ENCODE results near the gene DOCK9.

The DOCK9 gene

DNA sequence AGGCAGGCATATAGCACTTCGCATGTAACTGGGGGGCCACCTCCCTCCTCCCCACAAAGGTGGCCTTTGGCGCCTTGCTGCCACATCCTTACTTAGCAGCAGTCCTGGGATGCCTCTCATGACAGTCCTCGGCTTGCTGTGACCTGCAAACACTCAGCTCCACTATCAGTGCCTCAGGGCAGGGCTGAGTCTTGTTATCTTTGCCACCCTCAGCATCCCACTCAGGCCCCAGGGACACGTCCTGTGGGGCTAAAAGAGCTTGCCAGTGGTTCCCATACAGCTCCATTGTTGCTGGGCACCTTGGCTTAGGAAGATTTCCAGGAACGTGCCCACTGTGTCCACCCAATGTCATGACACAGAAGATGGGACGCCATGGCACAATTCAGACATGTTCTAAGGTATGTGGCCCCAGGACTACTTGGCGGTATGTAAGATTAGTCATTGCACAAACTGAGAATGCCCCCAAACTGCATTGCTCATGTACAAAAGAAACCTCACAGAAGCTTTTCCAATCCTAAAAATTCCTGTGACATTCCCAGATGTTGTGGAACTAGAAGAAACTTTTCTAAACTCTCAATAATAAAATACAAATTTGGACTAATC, 16.3 kb downstream of the DOCK9 start:
- no peak overlapping the region for H3K4me2 ChIP-seq (ENCODE audit: low read length)
- peaks cover 2% of the 10 kb centered on the region for H3K79me2 ChIP-seq
- no peak overlapping the region for H3K27ac ChIP-seq
- H3K9me3 ChIP-seq (ENCODE audit: control insufficient read depth, low read length): no peaks in the 10 kb centered on the region
- no peaks in the 10 kb centered on the region for H3K36me3 ChIP-seq (ENCODE audit: control insufficient read depth, insufficient read depth, low read length)
- no peaks in the 10 kb centered on the region for H3K27me3 ChIP-seq (ENCODE audit: control insufficient read depth, insufficient read depth, low read length)
- H3K4me3 ChIP-seq (ENCODE audit: low read depth, low read length): no peak overlapping the region
- H2AFZ ChIP-seq: no peak overlapping the region
- TF ChIP-seq, protein P1, sequence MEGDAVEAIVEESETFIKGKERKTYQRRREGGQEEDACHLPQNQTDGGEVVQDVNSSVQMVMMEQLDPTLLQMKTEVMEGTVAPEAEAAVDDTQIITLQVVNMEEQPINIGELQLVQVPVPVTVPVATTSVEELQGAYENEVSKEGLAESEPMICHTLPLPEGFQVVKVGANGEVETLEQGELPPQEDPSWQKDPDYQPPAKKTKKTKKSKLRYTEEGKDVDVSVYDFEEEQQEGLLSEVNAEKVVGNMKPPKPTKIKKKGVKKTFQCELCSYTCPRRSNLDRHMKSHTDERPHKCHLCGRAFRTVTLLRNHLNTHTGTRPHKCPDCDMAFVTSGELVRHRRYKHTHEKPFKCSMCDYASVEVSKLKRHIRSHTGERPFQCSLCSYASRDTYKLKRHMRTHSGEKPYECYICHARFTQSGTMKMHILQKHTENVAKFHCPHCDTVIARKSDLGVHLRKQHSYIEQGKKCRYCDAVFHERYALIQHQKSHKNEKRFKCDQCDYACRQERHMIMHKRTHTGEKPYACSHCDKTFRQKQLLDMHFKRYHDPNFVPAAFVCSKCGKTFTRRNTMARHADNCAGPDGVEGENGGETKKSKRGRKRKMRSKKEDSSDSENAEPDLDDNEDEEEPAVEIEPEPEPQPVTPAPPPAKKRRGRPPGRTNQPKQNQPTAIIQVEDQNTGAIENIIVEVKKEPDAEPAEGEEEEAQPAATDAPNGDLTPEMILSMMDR (IDR thresholded peaks at IDR 0.05): no peak
- H3K4me1 ChIP-seq: no peaks in the 10 kb centered on the region
- no peak overlapping the region for H3K9ac ChIP-seq

DNA sequence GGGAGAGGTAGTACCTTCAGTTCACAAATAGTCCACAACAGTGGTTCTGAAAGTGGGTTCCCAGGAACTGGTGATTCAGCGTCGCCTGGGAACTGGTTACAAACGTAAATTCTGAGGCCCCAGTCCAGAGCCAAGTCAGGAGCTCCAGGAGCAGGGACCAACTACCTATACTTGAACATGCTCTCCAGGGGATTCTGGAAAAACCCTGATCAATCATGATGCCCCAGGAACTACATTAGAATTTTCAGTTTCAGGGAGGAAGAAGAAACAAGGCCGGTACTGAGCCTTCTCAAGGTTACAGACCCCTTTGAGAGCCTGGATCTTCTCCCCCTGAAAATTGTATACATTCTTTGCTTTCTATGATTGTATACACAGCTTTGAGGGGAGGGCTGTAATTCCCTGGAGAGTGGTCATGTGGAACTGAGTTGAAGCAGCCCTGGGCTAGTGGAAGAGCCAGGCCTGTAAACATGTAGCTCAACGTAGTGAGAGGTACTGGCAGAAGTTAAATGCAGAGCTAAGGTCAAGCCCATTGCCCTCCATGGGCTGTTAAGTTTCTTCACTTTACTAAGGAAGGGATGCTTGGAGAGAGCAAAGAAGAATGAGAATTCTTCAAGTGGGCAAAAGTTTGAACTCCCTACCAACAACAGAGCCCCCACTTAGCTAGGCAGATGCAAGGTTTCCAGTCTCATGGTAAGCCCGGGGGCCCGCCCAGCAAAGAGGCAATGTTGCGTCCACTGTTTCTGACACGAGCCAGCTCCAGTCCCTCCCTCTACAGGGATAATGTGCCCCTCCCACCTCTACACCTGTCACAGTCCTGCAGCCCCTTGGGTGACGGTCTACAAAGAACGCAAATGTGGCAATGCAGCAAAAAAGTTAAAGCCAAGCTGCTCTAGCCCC, 17.0 kb downstream of the DOCK9 start:
- Histone ChIP-seq H3K27me3 (ENCODE audit: control insufficient read depth, insufficient read depth, low read length) (no peaks in the 10 kb centered on the region), H3K9ac (no peak overlapping the region), H3K4me1 (no peaks in the 10 kb centered on the region), H3K27ac (peak overlapping the region; percentile 39), H3K9me3 (ENCODE audit: control insufficient read depth, low read length) (no peaks in the 10 kb centered on the region), H2AFZ (no peak overlapping the region), H3K36me3 (ENCODE audit: control insufficient read depth, insufficient read depth, low read length) (no peaks in the 10 kb centered on the region), H3K4me2 (ENCODE audit: low read length) (no peak overlapping the region), H3K4me3 (ENCODE audit: low read depth, low read length) (no peak overlapping the region), H3K79me2 (peaks cover 2% of the 10 kb centered on the region)
- TF ChIP-seq, protein P1 (IDR thresholded peaks at IDR 0.05): no peak

DNA sequence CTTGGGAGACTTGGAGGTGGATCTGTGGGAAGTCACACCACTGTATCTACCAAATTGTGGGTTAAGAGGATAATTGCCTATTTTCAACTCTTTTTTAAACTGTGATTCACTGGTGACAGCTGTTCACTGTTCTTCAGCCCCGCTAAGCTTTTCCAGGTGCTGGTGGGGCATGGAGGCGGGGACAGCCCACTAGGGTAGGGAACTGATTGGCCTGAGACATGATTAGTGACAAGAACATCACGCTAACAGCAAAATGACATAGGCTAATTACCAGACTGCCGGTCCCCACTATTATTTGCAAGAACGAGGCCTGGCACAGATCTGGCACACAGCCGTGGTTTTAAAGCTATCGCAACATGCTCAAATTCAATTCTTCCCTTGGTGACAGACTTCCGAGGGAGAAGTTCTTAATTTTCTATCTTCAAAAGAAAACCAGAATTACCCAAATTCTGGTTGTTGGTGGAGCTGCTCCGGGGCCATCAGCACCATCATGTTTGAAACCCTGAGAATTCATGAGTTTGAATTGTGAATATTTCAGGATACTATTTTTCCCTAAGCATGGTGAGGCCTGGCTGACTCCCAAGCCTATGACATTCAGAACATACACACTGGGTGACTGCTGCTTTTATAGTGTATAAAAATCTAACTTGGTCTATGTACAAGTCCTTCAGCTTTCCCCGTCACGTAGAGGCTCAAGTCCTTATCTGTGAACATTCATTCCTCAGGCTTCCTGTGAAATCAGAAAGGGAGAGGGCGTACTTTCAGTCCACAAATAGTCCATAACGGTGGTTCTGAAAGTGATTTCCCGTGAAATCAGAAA, 17.9 kb downstream of the DOCK9 start:
- Histone ChIP-seq H2AFZ (no peak overlapping the region), H3K9me3 (ENCODE audit: control insufficient read depth, low read length) (no peaks in the 10 kb centered on the region), H3K4me1 (no peaks in the 10 kb centered on the region), H3K27ac (no peak overlapping the region), H3K4me2 (ENCODE audit: low read length) (no peak overlapping the region), H3K4me3 (ENCODE audit: low read depth, low read length) (no peak overlapping the region), H3K9ac (no peak overlapping the region), H3K36me3 (ENCODE audit: control insufficient read depth, insufficient read depth, low read length) (no peaks in the 10 kb centered on the region), H3K79me2 (peaks cover 2% of the 10 kb centered on the region), H3K27me3 (ENCODE audit: control insufficient read depth, insufficient read depth, low read length) (no peaks in the 10 kb centered on the region)
- TF ChIP-seq, protein P1 (IDR thresholded peaks at IDR 0.05): no peak

GRCh38 chr13:98959291-98959690, 18.6 kb downstream of the DOCK9 start:
- TF ChIP-seq, protein P1 (IDR thresholded peaks at IDR 0.05): no peak
- Histone ChIP-seq H3K27me3 (ENCODE audit: control insufficient read depth, insufficient read depth, low read length) (no peaks in the 10 kb centered on the region), H3K9ac (no peak overlapping the region), H3K4me1 (no peaks in the 10 kb centered on the region), H3K36me3 (ENCODE audit: control insufficient read depth, insufficient read depth, low read length) (no peaks in the 10 kb centered on the region), H3K27ac (no peak overlapping the region), H3K79me2 (peaks cover 2% of the 10 kb centered on the region), H3K4me2 (ENCODE audit: low read length) (no peak overlapping the region), H2AFZ (no peak overlapping the region), H3K4me3 (ENCODE audit: low read depth, low read length) (no peak overlapping the region), H3K9me3 (ENCODE audit: control insufficient read depth, low read length) (no peaks in the 10 kb centered on the region)

All from parathyroid adenoma (tissue), 2 donors.